Fibroblast of peridontal ligament (primary cell): ENCODE data around the gene GABRR3.

Experiments used
- DNase-seq: peaks from one replicate; pipeline ENCODE4 v3.0.0-alpha.2; 2010; ENCODE audit errors: extremely low read depth

The GABRR3 gene

GRCh38 chr3:97956051-97956450 lies 79.1 kb downstream of the GABRR3 start:
- no peak for DNase-seq

GRCh38 chr3:97954228-97954827 lies 80.8 kb downstream of the GABRR3 start:
- DNase-seq = no peak

GRCh38 chr3:97952872-97953271 lies 82.2 kb downstream of the GABRR3 start:
- DNase-seq = no peak

GRCh38 chr3:97952280-97952679 lies 82.8 kb downstream of the GABRR3 start:
- DNase-seq = peak; percentile 79

- DNase-seq = no peak
Observed at GRCh38 chr3:97950360-97950759, 84.8 kb downstream of the GABRR3 start.

- DNase-seq = no peak
Observed at GRCh38 chr3:97949743-97950142, 85.4 kb downstream of the GABRR3 start.

- DNase-seq = no peak
Observed at GRCh38 chr3:97949110-97949485, 86.0 kb downstream of the GABRR3 start.

GRCh38 chr3:97948351-97949109 lies 86.6 kb downstream of the GABRR3 start:
- DNase-seq = no peak

- DNase-seq = no peak
Observed at GRCh38 chr3:97942801-97943546, 92.1 kb downstream of the GABRR3 start.

GRCh38 chr3:97940034-97940433 lies 95.1 kb downstream of the GABRR3 start:
- DNase-seq = no peak

- no peak for DNase-seq
Observed at GRCh38 chr3:97939401-97939800, 95.7 kb downstream of the GABRR3 start.

- no peak for DNase-seq
Observed at GRCh38 chr3:97938444-97938843, 96.7 kb downstream of the GABRR3 start.

GRCh38 chr3:97937205-97937604 lies 97.9 kb downstream of the GABRR3 start:
- DNase-seq = no peak

GRCh38 chr3:97935842-97936241 lies 99.3 kb downstream of the GABRR3 start:
- no peak for DNase-seq
